NCI-H748 (cell line): ENCODE results near the gene DDHD1.

Experiments
- DNase-seq: peaks from one replicate; lab custom pipeline; 2025; ENCODE audit not compliant: unreplicated experiment; lab: John Stamatoyannopoulos, UW

DDHD1 gene

GRCh38 chr14:53001787-53002378 lies 151.2 kb downstream of the DDHD1 start:
- DNase-seq: no peak

GRCh38 chr14:52998376-52999015 lies 154.6 kb downstream of the DDHD1 start:
- DNase-seq: no peak

- DNase-seq: no peak
Observed at GRCh38 chr14:52996493-52996892, 156.6 kb downstream of the DDHD1 start.

- no peak for DNase-seq
Observed at GRCh38 chr14:52995998-52996397, 157.1 kb downstream of the DDHD1 start.

GRCh38 chr14:52992236-52992870 lies 160.8 kb downstream of the DDHD1 start:
- no peak for DNase-seq

GRCh38 chr14:52988139-52988538 lies 165.0 kb downstream of the DDHD1 start:
- DNase-seq: no peak

- DNase-seq: peak; percentile 81
Observed at GRCh38 chr14:52987514-52987913, 165.6 kb downstream of the DDHD1 start.

- peak; percentile 64 for DNase-seq
Observed at GRCh38 chr14:52987042-52987441, 166.1 kb downstream of the DDHD1 start.
